Neutrophil (primary cell): ENCODE data around the gene PTOV1.

Experiments used
- H3K27ac ChIP-seq: fragments of 200-600 bp; sonication (generic); 2 replicates; pipeline ENCODE4 v1.5.1; 2016; ENCODE audit warnings: mild to moderate bottlenecking, moderate library complexity
- H3K27me3 ChIP-seq: fragments of 200-600 bp; sonication (generic); 2 replicates; pipeline ENCODE4 v1.6.0; 2016; ENCODE audit warnings: mild to moderate bottlenecking
- H3K36me3 ChIP-seq: fragments of 200-600 bp; sonication (generic); 2 replicates; pipeline ENCODE4 v1.5.1; 2017
- H3K4me1 ChIP-seq, 2 experiments: fragments of 200-600 bp in 1 of 2; sonication (generic) in 1 of 2; 1 replicate in 1 of 2; 2 replicates in 1 of 2; pipeline versions ENCODE4 v1.5.1 to v1.6.1; 2013 to 2016; ENCODE audit warnings: low read depth in 1 of 2, low read length in 1 of 2, mild to moderate bottlenecking in 1 of 2, moderate library complexity in 1 of 2; ENCODE audit not compliant: control insufficient read depth in 1 of 2, insufficient read depth in 1 of 2
- H3K4me3 ChIP-seq, 2 experiments: fragments of 200-600 bp in 1 of 2; sonication (generic) in 1 of 2; 1 replicate in 1 of 2; 2 replicates in 1 of 2; pipeline ENCODE4 v1.5.1; 2013 to 2016; ENCODE audit warnings: low read depth in 1 of 2, low read length in 1 of 2, mild to moderate bottlenecking in 1 of 2, moderate library complexity in 1 of 2
- H3K9me3 ChIP-seq: fragments of 200-600 bp; sonication (generic); 2 replicates; pipeline ENCODE4 v1.5.1; 2016
- TF ChIP-seq, protein P1 (sequence below): fragments of 200-600 bp; sonication (generic); IDR thresholded peaks from 2 replicates; pipeline ENCODE4 v1.5.1; 2016; ENCODE audit warnings: antibody characterized with exemption

Gene PTOV1

DNA sequence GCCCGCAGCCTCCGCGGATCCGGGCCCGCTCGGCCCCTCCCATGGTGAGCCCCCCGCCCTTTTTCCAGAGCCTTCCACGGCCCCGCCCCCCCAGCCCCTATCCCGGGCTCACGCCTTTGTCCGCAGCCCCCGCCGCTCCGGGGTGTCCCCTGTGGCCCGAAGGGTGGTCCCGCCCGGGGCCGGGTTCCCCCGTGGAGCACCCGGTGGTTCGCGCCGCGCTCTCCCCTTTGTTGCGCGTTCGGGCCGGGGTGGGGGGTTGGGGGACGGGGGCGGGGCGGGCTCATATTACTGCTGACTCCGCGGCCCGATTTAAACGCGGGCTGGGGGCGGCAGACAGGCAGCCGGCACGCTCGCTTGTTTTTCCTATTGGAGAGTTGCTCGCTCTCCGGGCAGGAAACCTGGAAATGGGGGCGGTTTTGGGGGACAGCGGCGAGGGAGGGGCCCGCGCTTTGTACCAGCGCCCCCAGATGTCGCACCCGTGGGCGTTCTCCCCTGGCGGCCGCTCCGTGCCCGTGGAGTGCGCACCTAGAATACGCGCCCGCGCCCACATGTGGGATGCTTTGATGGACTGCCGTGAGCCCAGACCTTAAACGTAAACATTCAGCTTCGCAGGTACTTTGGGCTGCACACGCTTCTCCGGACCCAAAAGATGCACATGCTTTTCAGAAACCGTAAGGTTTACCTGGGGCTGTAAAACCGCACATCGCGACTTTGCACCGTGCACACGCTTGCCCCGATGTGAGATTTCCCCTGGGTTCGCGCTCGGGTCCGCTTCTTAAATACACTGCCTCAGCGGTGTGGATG is 699 bp downstream of the PTOV1 start:
- no peaks in the 10 kb centered on the region for H3K9me3 ChIP-seq
- peak overlapping the region; percentile 98 for H3K27ac ChIP-seq
- H3K4me3 ChIP-seq: peak overlapping the region; percentile 99 to 100
- H3K27me3 ChIP-seq: peaks cover 20% of the 10 kb centered on the region
- TF ChIP-seq, protein P1, sequence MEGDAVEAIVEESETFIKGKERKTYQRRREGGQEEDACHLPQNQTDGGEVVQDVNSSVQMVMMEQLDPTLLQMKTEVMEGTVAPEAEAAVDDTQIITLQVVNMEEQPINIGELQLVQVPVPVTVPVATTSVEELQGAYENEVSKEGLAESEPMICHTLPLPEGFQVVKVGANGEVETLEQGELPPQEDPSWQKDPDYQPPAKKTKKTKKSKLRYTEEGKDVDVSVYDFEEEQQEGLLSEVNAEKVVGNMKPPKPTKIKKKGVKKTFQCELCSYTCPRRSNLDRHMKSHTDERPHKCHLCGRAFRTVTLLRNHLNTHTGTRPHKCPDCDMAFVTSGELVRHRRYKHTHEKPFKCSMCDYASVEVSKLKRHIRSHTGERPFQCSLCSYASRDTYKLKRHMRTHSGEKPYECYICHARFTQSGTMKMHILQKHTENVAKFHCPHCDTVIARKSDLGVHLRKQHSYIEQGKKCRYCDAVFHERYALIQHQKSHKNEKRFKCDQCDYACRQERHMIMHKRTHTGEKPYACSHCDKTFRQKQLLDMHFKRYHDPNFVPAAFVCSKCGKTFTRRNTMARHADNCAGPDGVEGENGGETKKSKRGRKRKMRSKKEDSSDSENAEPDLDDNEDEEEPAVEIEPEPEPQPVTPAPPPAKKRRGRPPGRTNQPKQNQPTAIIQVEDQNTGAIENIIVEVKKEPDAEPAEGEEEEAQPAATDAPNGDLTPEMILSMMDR: no peak
- H3K4me1 ChIP-seq: peaks cover 38 to 41% of the 10 kb centered on the region in 2 experiments
- peaks cover 15% of the 10 kb centered on the region for H3K36me3 ChIP-seq

DNA sequence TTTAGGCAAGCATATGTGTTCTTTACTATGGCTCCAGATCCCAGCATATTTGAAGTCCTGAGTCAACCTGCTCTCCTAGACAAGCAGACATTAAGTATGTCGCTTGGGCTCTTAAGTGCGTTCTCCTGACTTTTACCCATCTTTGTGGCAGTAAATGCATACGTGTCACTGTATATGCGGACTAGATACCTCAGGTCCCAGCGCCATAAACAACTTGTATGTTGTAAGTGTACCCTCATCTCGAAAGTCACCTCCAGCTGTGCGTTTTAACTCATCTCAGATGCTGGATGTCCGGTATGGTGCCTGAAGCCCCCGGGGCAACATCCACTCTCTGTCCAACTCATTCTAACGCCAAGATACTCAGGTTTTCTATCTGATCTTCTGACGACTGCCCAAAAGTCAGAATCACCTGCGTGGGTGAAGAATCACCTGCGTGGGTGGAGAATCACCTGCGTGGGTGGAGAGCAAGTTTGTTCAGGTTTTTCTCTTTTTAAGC is 1.7 kb downstream of the PTOV1 start:
- Histone ChIP-seq H3K27ac (no peak overlapping the region), H3K9me3 (no peaks in the 10 kb centered on the region), H3K36me3 (peaks cover 26% of the 10 kb centered on the region), H3K4me1 (peaks cover 37 to 39% of the 10 kb centered on the region in 2 experiments), H3K27me3 (peaks cover 20% of the 10 kb centered on the region), H3K4me3 (no peak overlapping the region)
- TF ChIP-seq, protein P1: no peak

DNA sequence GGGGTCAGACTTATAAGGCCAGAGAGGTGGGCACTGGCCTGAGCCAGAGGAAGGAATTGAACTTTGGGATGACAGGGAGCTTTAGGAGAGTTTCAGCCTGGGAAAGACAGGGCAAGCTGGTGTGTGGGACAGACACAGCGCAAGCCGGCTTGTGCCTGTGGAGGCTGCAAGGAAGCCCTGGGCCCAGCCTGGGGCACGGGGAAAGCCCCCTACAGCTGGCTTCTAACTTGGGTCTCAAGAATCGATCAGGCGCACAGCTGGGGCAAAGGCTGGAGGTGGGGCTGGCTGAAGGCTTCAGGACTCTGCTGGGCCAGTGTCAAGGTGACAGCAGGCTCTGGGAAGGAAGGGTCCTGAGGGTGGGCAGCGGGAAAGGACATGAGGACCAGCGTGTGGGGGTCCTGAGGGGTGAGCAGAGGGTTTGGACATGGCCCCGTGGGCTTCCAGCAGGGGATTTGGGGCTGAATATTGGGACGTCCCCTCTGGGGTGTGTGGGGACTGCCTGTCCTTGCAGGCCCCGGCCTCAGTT is 3.0 kb downstream of the PTOV1 start:
- no peaks in the 10 kb centered on the region for H3K9me3 ChIP-seq
- H3K27ac ChIP-seq: no peak overlapping the region
- H3K27me3 ChIP-seq: peaks cover 20% of the 10 kb centered on the region
- H3K4me1 ChIP-seq: peaks cover 25 to 27% of the 10 kb centered on the region in 2 experiments
- TF ChIP-seq, protein P1: no peak
- H3K4me3 ChIP-seq: no peak overlapping the region
- H3K36me3 ChIP-seq: peaks cover 38% of the 10 kb centered on the region

DNA sequence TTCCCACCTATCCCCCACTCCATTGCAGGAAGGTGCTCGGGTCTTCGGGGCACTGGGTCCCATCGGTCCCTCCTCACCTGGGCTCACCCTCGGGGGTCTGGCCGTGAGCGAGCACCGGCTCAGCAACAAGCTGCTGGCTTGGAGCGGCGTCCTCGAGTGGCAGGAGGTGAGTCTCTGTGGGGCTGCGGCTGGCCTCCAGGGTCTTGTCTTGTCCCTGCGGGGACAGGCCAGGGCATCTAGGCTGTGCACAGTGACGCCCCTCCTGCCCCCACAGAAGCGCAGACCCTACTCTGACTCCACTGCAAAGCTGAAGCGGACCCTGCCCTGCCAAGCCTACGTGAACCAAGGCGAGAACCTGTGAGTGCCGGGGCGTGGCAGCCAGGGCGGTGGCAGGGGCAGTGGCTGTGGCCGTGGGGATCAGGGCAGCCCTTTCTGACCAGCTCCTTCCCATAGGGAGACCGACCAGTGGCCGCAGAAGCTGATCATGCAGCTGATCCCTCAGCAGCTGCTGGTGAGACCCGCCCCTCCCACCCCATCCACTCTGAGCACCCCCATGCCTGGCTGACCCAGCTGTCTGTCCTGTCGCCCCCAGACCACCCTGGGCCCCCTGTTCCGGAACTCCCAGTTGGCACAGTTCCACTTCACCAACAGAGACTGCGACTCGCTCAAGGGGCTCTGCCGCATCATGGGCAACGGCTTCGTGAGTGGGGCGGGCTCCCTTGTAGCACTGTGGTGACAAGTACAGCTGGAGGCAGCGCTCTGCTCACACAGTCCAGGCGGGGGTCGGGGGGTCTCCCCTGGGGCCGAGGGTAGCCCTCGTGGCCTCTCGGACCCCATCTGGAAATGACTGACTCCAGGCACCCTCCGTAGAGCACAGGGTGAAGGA is 3.7 kb downstream of the PTOV1 start:
- TF ChIP-seq, protein P1: no peak
- no peaks in the 10 kb centered on the region for H3K9me3 ChIP-seq
- no peak overlapping the region for H3K27ac ChIP-seq
- H3K4me1 ChIP-seq: peaks cover 18 to 20% of the 10 kb centered on the region in 2 experiments
- peaks cover 20% of the 10 kb centered on the region for H3K27me3 ChIP-seq
- no peak overlapping the region for H3K4me3 ChIP-seq
- H3K36me3 ChIP-seq: peaks cover 45% of the 10 kb centered on the region

DNA sequence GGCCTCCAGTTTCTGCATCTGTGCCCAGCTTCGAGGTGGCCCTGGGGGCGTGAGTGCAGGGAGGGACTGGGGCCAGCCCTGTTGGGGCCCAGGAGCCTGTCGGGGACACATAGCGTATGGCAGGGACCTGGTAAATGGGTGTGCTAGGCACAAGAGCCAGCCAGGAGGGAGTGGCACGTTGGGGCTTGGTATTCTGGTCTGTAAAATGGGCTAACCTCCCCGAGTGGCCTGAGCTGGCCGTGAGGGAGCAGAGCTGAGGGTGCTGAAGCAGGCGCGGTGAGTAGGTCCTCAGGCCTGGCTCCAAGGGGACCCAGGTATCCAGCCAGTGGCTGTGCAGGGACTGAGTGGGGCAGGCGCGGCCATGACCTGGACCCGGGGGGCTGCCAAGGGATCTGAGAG is 4.3 kb downstream of the PTOV1 start:
- Histone ChIP-seq H3K4me3 (no peak overlapping the region), H3K9me3 (no peaks in the 10 kb centered on the region), H3K4me1 (peaks cover 11 to 13% of the 10 kb centered on the region in 2 experiments), H3K27me3 (peaks cover 20% of the 10 kb centered on the region), H3K36me3 (peaks cover 52% of the 10 kb centered on the region), H3K27ac (no peak overlapping the region)
- TF ChIP-seq, protein P1: no peak
